NCI-H2081 (cell line): ENCODE results near the gene LMNA.
"Not testable (repeated sequence)": the region's sequence is repeated elsewhere in the genome, so short reads cannot be mapped to it uniquely, and the experiment has no call there.

Experiments used
- DNase-seq, 2 experiments: peaks; one replicate each; lab custom pipeline; 2025; lab: John Stamatoyannopoulos, UW

LMNA gene

GRCh38 chr1:156122086-156122485 is 7.6 kb downstream of the LMNA start:
- DNase-seq, result no peak

- peak in 1 of 2 experiments; percentile 40 for DNase-seq
Observed at GRCh38 chr1:156122519-156123355, 8.2 kb downstream of the LMNA start.

GRCh38 chr1:156123356-156124196 is 9.1 kb downstream of the LMNA start:
- peak; percentile 86 to 95 for DNase-seq

- DNase-seq, result no peak
Observed at GRCh38 chr1:156124557-156125483, 10.3 kb downstream of the LMNA start.

GRCh38 chr1:156125544-156125943 is 11.0 kb downstream of the LMNA start:
- not testable (repeated sequence) for DNase-seq

- DNase-seq, result no peak
Observed at GRCh38 chr1:156126043-156126629, 11.6 kb downstream of the LMNA start.

- DNase-seq, result no peak
Observed at GRCh38 chr1:156126630-156127534, 12.4 kb downstream of the LMNA start.

GRCh38 chr1:156128308-156128653 is 13.8 kb downstream of the LMNA start:
- no peak for DNase-seq

GRCh38 chr1:156128654-156129597 is 14.4 kb downstream of the LMNA start:
- no peak for DNase-seq

- DNase-seq, result peak; percentile 79 to 81
Observed at GRCh38 chr1:156129687-156130577, 15.4 kb downstream of the LMNA start.

GRCh38 chr1:156130578-156130942 is 16.0 kb downstream of the LMNA start:
- no peak for DNase-seq

- DNase-seq, result no peak
Observed at GRCh38 chr1:156134716-156135435, 20.4 kb downstream of the LMNA start.

- no peak for DNase-seq
Observed at GRCh38 chr1:156135930-156136871, 21.7 kb downstream of the LMNA start.

GRCh38 chr1:156136970-156137483 is 22.5 kb downstream of the LMNA start:
- no peak for DNase-seq

GRCh38 chr1:156138458-156138867 is 24.0 kb downstream of the LMNA start:
- no peak for DNase-seq
